ENCODE measurements around the gene PTPN1. TPM values are rescaled to one million over a fixed set of nuclear protein-coding genes. Genes with fewer than 3 reads are reported as not detected.

The PTPN1 gene
- total and polyA plus RNA-seq, 10 of the 15 experiments (the other 5 are each of a cell fraction or from before 2014, with no cell fraction given), result 15.9 to 74.7 (median 43.9) TPM

- Histone ChIP-seq H3K4me3 (no peak overlapping the region), H3K27ac (ENCODE audit: control insufficient read depth, insufficient read depth) (no peak overlapping the region), H3K27me3 (replicated peaks in 1 of 2; ENCODE audit: control insufficient read depth in 2 of 2, insufficient read depth in 2 of 2, low read length in 1 of 2) (no peaks in the 10 kb centered on the region; a peak in 2 of 4 replicates), H3K4me2 (ENCODE audit: control insufficient read depth, insufficient read depth) (no peak overlapping the region), H3K9me3 (replicated peaks; ENCODE audit: control insufficient read depth, insufficient read depth, low read length) (no peaks in the 10 kb centered on the region), H3K79me2 (ENCODE audit: control insufficient read depth, insufficient read depth, low read length) (no peaks in the 10 kb centered on the region), H4K20me1 (ENCODE audit: control insufficient read depth, insufficient read depth) (no peaks in the 10 kb centered on the region), H3K4me1 (ENCODE audit: control insufficient read depth, insufficient read depth, low read length) (no peaks in the 10 kb centered on the region), H3K9ac (ENCODE audit: control insufficient read depth, insufficient read depth, low read length) (no peak overlapping the region), H3K36me3 (ENCODE audit: control insufficient read depth in 2 of 2, insufficient read depth in 2 of 2, low read length in 1 of 2) (no peaks in the 10 kb centered on the region), H2AFZ (ENCODE audit: control insufficient read depth, low read depth, low read length) (no peak overlapping the region)
- FAIRE-seq (no peak), DNase-seq (ENCODE audit: low read depth, low spot score) (no peak), ATAC-seq (no peak)
- RAD21 ChIA-PET (ENCODE audit: unreplicated experiment), result no interaction called here
- in situ Hi-C loops (cut with MboI) (no loop called here), intact Hi-C loops (cut with micrococcal nuclease; ENCODE audit: unreplicated experiment) (no loop called here)
- SMC1A ChIA-PET (ENCODE audit: uncharacterized antibody, unreplicated experiment), result no interaction called here
- 56% methylated on average over 20 of the region's 21 CpGs for WGBS (ENCODE audit: insufficient coverage, insufficient replicate concordance, low lambda C conversion rate, missing lambda C conversion rate)
- TF ChIP-seq ZNF274 (IDR thresholded peaks at IDR 0.05; ENCODE audit: insufficient read depth, insufficient read length), result no peak
- no peak for TF ChIP-seq CBFB (IDR thresholded peaks at IDR 0.05; ENCODE audit: low read depth)
- no peak for TF ChIP-seq CHD4 (IDR thresholded peaks at IDR 0.05)
- no peak for TF ChIP-seq ESRRA (IDR thresholded peaks at IDR 0.05; ENCODE audit: low read length)
- TF ChIP-seq NFXL1 (IDR thresholded peaks at IDR 0.05; ENCODE audit: borderline replicate concordance), result no peak
- TF ChIP-seq PRDM15 (CRISPR knock-in tag; IDR thresholded peaks at IDR 0.05), result no peak
- CTCF ChIA-PET, result no interaction called here
- POLR2A ChIA-PET, result no interaction called here
- no TSS peak for BruUV-seq (replicated peaks)
Observed at GRCh38 chr20:50630578-50631263, 120.5 kb downstream of the PTPN1 start.

Measured in GM12878 (cell line).